Stimulated activated CD4-positive, alpha-beta T cell treated with anti-CD3 and anti-CD28 coated beads, Interleukin-15, amount 100 ng/mL, for 24 hours (primary cell): Measurements from ENCODE around the gene GALNT1.

Experiments used
- DNase-seq: peaks from one replicate; pipeline ENCODE4 v3.0.0-alpha.2; 2020

GALNT1 gene

DNA sequence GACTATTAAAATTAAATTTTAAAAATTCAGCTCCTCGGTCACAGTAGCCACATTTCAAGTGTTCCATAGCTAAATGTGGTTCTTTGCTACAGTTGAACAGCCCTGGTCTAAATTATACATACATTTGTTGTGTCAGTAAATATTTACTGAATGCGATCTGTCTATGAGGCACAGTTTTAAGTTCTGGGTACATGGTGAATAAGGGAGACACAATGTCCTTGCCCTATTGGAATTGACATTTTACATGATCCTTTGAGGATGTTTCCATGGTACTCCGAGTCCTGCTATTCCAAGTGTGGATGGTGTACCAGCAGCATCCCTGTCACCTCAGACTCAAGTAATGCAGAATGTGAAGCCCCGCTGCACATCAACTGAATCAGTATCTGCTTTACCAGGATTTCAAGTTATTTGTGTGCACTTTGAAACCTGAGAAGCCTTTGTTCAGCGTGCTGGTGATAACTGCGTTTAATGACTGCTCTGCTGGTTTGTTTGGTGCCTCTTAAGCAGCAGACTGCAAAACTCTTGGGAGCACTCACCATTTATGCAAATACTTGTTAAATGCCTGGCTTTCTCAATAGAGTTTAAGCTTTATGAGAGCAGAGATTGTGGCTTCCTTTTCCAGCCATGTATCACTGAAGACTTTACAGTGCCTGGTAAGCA, 1.5 kb downstream of the GALNT1 start:
- DNase-seq: no peak

DNA sequence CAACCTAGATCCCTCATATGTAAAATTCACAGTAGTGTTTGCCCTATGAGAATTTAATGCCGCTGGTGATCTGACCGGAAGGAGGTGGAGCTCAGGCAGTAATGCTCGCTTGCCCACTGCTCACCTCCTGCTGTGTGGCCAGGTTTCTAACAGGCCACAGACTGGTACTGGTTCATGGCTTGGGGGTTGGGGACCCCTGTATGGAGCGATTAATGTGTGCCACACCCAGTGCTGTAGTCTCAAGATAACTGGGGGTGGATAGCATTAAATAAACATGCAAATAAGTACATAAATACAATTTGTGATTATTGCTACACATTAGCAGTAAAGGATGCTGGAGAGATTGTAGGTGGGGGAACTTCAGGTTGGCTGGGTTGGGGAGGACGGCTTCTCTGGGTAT, 3.2 kb downstream of the GALNT1 start:
- DNase-seq: no peak

DNA sequence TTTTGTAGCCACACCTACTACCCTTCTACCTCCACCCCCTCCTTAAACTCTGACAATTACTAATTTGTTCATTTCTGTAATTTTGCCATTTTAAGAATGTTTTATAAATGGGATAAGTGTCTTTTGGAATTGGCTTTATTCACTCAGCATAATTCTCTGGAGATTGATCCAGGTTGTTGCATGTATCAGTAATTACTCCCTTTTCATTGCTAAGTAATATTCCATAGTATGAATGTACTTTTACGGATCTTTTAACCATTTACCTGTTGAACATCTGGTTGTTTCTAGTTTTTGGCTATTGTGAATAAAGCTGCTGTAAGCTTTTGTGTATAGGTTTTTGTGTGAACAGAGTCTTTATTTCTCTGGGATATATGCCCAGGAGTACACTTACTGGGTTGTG, 4.1 kb downstream of the GALNT1 start:
- DNase-seq: no peak

DNA sequence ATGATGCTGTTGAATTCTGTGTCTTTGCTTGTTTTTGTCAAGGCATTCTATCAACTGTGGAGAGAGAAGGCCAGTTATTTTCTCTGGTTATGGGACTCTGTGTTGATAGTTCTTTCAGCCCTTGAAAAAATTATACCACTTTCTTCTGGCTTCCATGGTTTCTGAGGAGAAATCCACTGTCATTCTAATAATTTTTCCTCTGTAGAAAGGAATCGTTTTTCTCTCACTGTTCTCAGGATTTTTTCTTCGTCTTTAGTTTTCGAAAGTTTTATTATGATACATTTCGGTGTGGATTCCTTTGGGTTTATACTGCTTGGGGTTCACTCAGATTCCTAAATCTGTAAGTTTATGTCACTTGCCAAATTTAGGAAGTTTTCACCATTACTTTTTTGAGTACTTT, 6.6 kb downstream of the GALNT1 start:
- no peak for DNase-seq

- no peak for DNase-seq
Measured at GRCh38 chr18:35588995-35589394, 7.5 kb downstream of the GALNT1 start.

DNA sequence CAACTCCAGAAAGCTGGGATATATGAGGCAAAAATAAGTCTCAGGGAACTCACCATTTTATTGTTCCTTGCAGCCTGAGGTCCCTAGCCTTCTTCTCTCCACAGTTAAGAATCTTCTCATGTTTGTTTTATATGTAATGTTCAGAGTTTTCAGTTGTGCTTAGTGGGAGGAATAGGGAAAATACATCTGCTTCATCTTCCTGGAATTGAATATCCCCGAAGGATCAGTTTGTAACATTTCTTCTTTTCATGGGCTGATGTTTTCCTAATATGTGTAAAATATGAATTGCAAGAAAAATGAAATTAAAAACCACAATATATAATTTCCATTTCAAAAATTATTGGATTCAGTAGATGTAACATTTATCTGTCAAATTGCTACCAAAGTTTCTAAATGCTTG, 8.0 kb downstream of the GALNT1 start:
- no peak for DNase-seq

- DNase-seq: no peak
Measured at GRCh38 chr18:35590935-35591334, 9.4 kb downstream of the GALNT1 start.

DNA sequence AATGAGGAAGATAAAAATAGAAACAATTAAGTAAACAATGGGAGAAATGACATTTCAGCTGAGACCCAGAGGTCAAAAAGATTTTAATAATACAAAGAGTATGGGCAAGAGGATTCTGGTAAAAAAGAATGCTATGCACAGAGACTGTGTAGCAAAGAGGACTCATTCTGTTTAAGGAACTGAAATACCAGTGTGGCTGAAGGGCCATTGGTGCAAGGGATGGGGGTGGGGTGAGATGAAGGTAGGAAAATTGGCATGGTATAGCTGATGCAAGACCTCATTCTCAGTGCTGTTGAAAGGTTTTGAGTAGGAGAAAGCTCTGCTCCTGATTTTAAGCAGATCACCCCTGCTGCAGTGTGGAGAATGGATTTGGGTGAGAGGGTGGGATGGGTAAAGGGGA, 10.8 kb downstream of the GALNT1 start:
- no peak for DNase-seq

GRCh38 chr18:35593859-35594258, 12.3 kb downstream of the GALNT1 start:
- no peak for DNase-seq

DNA sequence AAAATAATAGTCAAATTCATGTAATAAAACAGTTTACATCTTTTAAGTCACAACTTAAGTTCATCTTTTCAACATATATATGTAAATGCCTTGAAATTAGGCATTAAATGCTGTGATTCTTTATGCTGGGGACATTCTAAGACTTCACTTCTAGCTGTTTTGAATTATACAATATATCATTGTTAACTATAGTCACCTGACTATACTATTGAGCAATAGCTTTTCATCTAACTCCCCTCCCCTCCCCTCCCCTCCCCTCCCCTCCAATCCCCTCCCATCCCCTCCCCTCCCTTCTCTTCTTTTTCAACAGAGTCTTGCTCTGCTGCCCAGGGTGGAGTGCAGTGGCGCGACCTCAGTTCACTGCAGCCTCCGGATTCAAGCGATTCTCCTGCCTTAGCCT, 16.2 kb downstream of the GALNT1 start:
- no peak for DNase-seq

DNA sequence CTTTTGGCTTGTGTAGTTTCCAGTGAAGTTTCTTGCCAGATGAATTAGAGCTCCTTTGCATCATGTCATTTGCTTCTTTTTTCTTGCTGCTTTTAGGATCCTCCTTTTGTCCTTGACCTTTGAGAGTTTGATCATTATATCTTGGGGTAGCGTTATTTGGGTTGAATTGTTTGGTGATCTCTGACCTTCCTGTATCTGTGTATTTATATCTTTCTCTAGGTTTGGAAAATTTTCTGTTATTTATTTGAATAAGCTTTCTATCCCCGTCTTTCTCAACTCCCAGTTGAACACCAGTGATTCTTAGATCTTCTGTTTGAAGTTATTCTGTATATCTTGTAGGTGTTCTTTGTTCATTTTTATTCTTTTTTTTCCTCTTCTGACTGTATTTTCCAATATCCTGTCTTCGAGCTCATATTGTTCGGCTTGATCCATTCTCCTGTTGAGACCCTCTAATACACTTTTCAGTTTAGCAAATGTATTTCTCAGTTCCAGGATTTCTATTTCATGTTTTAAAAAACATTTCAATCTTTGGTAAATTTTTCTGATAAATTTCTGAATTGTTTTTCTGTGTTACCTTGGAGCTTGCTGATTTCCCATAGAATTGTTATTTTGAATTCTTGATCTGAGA, 20.8 kb downstream of the GALNT1 start:
- no peak for DNase-seq

- DNase-seq: no peak
Measured at GRCh38 chr18:35603008-35603407, 21.5 kb downstream of the GALNT1 start.

DNA sequence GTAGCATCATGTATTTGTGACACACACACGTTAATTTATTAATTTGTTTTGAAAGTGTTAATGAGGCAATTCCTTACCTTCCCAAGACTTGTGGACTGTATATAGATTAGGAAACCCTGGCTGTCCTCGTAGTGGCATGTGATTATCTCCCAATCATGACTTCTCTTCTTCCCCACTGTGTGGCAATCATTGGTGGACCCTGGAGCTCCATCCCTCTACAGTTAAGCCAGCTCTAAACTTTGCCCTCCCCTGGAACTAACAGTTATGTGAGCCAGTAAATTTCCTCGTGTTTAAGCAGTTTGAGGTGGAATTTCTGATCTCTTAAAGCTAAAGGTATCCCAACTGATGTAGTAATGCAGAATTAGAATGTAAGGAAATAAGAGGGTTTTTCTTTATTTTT, 22.0 kb downstream of the GALNT1 start:
- no peak for DNase-seq

DNA sequence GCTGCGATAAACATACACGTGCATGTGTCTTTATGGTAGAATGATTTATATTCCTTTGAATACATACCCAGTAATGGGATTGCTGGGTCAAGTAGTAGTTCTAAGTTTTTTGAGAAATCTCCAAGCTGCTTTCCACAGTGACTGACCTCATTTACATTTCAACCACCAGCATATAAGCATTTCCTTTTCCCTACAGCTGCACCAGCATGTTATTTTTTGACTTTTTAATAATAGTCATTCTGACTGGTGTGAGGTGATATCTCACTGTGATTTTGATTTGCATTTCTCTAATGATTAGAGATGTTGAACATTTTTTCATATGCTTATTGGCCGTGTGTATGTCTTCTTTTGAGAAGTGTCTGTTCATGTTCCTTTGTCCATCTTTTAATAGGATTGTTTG, 22.8 kb downstream of the GALNT1 start:
- DNase-seq: no peak

GRCh38 chr18:35605686-35606417, 24.3 kb downstream of the GALNT1 start:
- no peak for DNase-seq

DNA sequence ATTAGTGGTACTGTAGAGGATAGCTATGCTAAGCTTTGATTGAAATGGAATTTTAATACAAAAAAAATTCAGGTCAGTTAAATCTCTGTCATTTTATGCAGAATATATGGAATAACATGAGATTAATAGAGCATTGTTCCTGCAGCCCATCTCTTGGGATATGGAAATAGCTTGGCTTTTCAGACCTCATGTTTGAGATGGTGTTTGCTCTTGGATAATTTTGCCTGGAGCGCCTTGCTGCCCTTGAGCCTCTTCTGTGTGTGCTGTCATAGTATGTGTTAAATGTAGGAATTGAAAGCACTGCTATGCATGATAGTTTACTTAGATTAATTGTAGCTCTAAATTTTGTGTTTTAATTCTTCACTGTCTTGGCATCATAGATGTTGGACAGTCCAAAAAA, 27.7 kb downstream of the GALNT1 start:
- DNase-seq: no peak

- no peak for DNase-seq
Measured at GRCh38 chr18:35610089-35610488, 28.5 kb downstream of the GALNT1 start.

DNA sequence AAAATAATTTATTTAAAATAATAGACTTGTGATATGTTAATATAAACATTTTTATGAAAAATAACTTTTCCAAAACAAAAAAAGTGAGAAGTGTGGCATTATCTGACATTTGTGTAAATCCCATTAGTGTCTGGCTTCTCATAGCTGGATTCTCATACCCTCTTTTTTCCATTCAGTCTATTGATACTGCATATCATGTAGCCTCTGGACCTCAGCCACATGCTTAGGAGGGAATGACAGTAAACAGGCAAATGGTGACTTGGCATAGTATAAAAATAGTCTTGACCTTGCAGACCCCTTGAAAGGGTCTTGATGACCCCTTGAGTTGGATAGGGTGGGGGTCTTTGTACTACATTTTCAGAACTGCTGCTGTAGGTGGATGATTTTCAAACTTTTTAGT, 29.2 kb downstream of the GALNT1 start:
- DNase-seq: no peak

DNA sequence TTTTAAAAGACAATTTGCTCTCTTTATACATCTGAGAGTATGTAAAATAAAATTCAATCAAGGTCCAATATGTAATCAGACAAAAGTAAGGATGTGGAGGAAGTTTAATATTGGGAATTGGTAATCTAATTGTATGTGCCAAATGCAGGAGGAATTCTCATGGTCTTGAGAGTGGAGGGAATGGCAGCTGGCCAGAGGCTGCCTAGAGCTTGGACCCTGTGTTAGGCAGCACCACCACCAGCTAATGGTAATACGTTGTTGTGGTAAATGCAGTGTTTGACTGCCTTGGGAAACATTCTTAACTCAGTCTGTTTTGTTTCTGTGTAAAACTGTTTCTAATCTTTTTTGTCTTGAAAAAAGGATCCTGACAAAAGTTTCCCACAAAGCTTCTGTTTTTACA, 30.0 kb downstream of the GALNT1 start:
- no peak for DNase-seq

GRCh38 chr18:35616074-35616473, 34.5 kb downstream of the GALNT1 start:
- DNase-seq: no peak

GRCh38 chr18:35616664-35617423, 35.3 kb downstream of the GALNT1 start:
- peak; percentile 75 for DNase-seq

DNA sequence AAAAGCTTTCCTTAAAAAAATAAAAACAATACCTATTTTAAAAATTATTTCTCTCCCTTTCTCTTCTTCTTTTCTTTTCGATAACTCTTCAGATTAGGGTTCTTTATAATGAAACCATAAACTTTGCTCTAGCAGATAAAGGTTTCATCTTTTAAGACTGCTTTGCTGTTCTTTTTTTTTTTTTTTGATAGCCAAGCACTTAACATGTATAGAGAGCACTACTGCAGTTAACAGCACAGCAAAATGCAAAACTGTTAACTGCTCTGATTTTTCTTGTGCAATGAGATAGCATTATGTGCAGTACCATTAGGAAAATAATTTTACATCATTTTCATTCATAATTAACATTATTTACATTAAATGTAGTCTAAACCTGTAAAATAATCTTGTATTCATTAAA, 36.3 kb downstream of the GALNT1 start:
- no peak for DNase-seq

DNA sequence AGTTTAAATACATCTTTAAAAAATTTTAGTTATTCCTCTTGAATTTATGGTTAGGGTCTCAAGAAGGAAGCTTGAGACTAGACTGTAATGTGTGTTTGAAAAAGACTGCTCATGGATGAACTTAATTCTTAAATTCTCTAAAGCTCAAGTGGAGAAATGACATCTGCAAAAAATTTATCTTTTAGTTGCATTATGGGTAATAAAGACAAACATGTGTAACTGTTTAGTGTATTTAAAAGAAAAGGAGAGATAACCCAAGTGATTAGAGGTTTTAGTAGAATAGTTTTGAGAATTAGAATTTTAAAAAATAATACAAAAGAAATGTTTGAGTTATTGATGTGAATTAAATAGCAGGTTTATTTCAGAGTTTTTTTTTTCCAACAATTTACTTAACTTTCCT, 36.7 kb downstream of the GALNT1 start:
- DNase-seq: no peak

DNA sequence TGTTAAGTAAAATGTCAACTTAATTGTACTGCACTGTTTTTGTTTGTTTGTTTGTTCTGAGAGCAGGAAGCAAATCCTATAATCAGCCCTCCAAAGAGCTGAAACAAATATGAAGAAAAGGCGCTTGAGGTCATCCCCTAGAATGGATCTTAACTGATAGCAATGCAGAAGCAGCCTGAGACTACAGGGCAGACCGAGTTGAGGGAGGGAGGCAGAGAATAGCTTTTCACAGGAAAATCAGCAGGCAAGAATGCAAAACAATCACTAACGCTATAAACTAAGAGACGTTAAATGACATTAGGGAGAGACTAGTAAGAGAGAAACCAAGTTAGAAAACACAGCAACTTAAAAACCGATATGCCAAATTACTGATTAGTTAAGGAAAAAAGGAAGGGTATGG, 37.2 kb downstream of the GALNT1 start:
- DNase-seq: no peak
